OCI-LY1 (cell line): ENCODE results near the gene ZFPL1.

Experiments used
- H2AFZ ChIP-seq: fragments of 200-600 bp; sonication (generic), shearing (Covaris generic); 2 replicates; pipeline ENCODE4 v1.6.0; 2014; ENCODE audit warnings: antibody characterized with exemption, mild to moderate bottlenecking, low read length
- H3F3A ChIP-seq: fragments of 200-600 bp; sonication (generic), shearing (Covaris generic); 2 replicates; pipeline ENCODE4 v1.6.0; 2014; ENCODE audit warnings: mild to moderate bottlenecking, antibody characterized with exemption, low read length, moderate library complexity; ENCODE audit not compliant: insufficient read depth
- H3K27ac ChIP-seq: fragments of 200-600 bp; sonication (generic); 2 replicates; pipeline ENCODE4 v1.5.1; 2014; ENCODE audit warnings: low read length, mixed run types, mild to moderate bottlenecking, low read depth; ENCODE audit not compliant: poor library complexity, severe bottlenecking
- H3K27me3 ChIP-seq: fragments of 200-600 bp; sonication (generic); 2 replicates; pipeline ENCODE4 v1.6.0; 2014; ENCODE audit warnings: antibody characterized with exemption, mild to moderate bottlenecking, low read length, moderate library complexity; ENCODE audit not compliant: insufficient read depth
- H3K36me3 ChIP-seq: fragments of 200-600 bp; sonication (generic); 2 replicates; pipeline ENCODE4 v1.6.1; 2014; ENCODE audit warnings: mild to moderate bottlenecking, antibody characterized with exemption, low read length, moderate library complexity, mixed read lengths; ENCODE audit not compliant: insufficient read depth
- H3K4me1 ChIP-seq: fragments of 200-600 bp; sonication (generic); 2 replicates; pipeline ENCODE4 v1.5.1; 2014; ENCODE audit warnings: mild to moderate bottlenecking, low read length, moderate library complexity; ENCODE audit not compliant: insufficient read depth, severe bottlenecking
- H3K4me2 ChIP-seq: fragments of 200-600 bp; sonication (generic), shearing (Covaris generic); 2 replicates; pipeline ENCODE4 v1.6.1; 2014; ENCODE audit warnings: low read length
- H3K4me3 ChIP-seq: fragments of 200-600 bp; sonication (generic); 2 replicates; pipeline ENCODE4 v1.5.1; 2014; ENCODE audit warnings: low read length, low read depth, mild to moderate bottlenecking, mixed read lengths; ENCODE audit not compliant: poor library complexity, severe bottlenecking
- H3K79me2 ChIP-seq: fragments of 200-600 bp; shearing (Covaris generic); 2 replicates; pipeline ENCODE4 v1.6.1; 2016; ENCODE audit warnings: mixed run types, low read length, mixed read lengths; ENCODE audit not compliant: insufficient read depth
- H3K9ac ChIP-seq: fragments of 200-600 bp; sonication (generic), shearing (Covaris generic); 2 replicates; pipeline ENCODE4 v1.6.1; 2014; ENCODE audit warnings: mild to moderate bottlenecking, low read length, mixed read lengths
- H3K9me2 ChIP-seq: fragments of 200-600 bp; sonication (generic), shearing (Covaris generic); 2 replicates; pipeline ENCODE4 v1.6.1; 2014; ENCODE audit warnings: low read depth, mild to moderate bottlenecking, low read length, mixed read lengths
- H3K9me3 ChIP-seq: fragments of 200-600 bp; shearing (Covaris generic); 2 replicates; pipeline ENCODE4 v1.6.1; 2014; ENCODE audit warnings: low read length, mixed read lengths
- H4K20me1 ChIP-seq: fragments of 200-600 bp; sonication (generic), shearing (Covaris generic); 2 replicates; pipeline ENCODE4 v1.6.0; 2016; ENCODE audit warnings: mild to moderate bottlenecking, low read length; ENCODE audit not compliant: insufficient read depth
- CTCF ChIP-seq: fragments of 200-600 bp; sonication (generic), shearing (Covaris generic); IDR thresholded peaks from 2 replicates; pipeline ENCODE4 v1.5.1; 2017; ENCODE audit warnings: mild to moderate bottlenecking, antibody characterized with exemption, low read length, moderate library complexity, mixed read lengths
- EZH2 ChIP-seq: fragments of 200-600 bp; sonication (generic), shearing (Covaris generic); IDR thresholded peaks from 2 replicates; pipeline ENCODE4 v1.8.0; 2017; ENCODE audit warnings: borderline replicate concordance, mixed run types, mild to moderate bottlenecking, antibody characterized with exemption, low read length, moderate library complexity, mixed read lengths

Gene ZFPL1

GRCh38 chr11:65084598-65085375 lies 765 bp downstream of the ZFPL1 start:
- Histone ChIP-seq H3K4me1 (peaks cover 38% of the 10 kb centered on the region), H3K9ac (peak overlapping the region; percentile 98), H3K4me2 (peak overlapping the region; percentile 98), H3K9me2 (no peaks in the 10 kb centered on the region), H3K36me3 (peaks cover 63% of the 10 kb centered on the region), H3K27me3 (no peaks in the 10 kb centered on the region), H3K9me3 (no peaks in the 10 kb centered on the region), H3K4me3 (peak overlapping the region; percentile 97), H3K27ac (peak overlapping the region; percentile 51), H3K79me2 (peaks cover 18% of the 10 kb centered on the region), H2AFZ (no peak overlapping the region), H3F3A (no peaks in the 10 kb centered on the region), H4K20me1 (no peaks in the 10 kb centered on the region)
- TF ChIP-seq CTCF (no peak), EZH2 (no peak)

GRCh38 chr11:65085446-65085845 lies 1.4 kb downstream of the ZFPL1 start:
- Histone ChIP-seq H3K79me2 (peaks cover 18% of the 10 kb centered on the region), H3K9ac (no peak overlapping the region; the same call in 1 of the 2 replicates), H3K9me2 (no peaks in the 10 kb centered on the region), H4K20me1 (no peaks in the 10 kb centered on the region), H3K4me3 (no peak overlapping the region), H3F3A (no peaks in the 10 kb centered on the region), H3K27ac (no peak overlapping the region), H3K9me3 (no peaks in the 10 kb centered on the region), H2AFZ (no peak overlapping the region), H3K36me3 (peaks cover 58% of the 10 kb centered on the region), H3K27me3 (no peaks in the 10 kb centered on the region), H3K4me1 (peaks cover 43% of the 10 kb centered on the region), H3K4me2 (no peak overlapping the region)
- TF ChIP-seq EZH2 = no peak
- TF ChIP-seq CTCF = no peak

- Histone ChIP-seq H3K4me3 (no peak overlapping the region), H3K27me3 (no peaks in the 10 kb centered on the region), H2AFZ (no peak overlapping the region), H3K79me2 (peaks cover 17% of the 10 kb centered on the region), H3K27ac (no peak overlapping the region), H3K36me3 (peaks cover 45% of the 10 kb centered on the region; the same call in 1 of the 2 replicates), H3K9ac (no peak overlapping the region), H3K9me2 (no peaks in the 10 kb centered on the region), H4K20me1 (no peaks in the 10 kb centered on the region), H3F3A (no peaks in the 10 kb centered on the region), H3K4me1 (peaks cover 46% of the 10 kb centered on the region), H3K9me3 (no peaks in the 10 kb centered on the region), H3K4me2 (no peak overlapping the region)
- TF ChIP-seq EZH2 (no peak), CTCF (no peak)
These were observed 2.8 kb downstream of the ZFPL1 start for GRCh38 chr11:65086809-65087208.
